Measurements from ENCODE around the gene PTPN12. TPM values are rescaled to one million over a fixed set of nuclear protein-coding genes. Genes with fewer than 3 reads are reported as not detected.
"Not testable (repeated sequence)": the region's sequence is repeated elsewhere in the genome, so short reads cannot be mapped to it uniquely, and the experiment has no call there.

PTPN12 gene
- total RNA-seq, 1 donor from 2014 or later, result 166 TPM

DNA sequence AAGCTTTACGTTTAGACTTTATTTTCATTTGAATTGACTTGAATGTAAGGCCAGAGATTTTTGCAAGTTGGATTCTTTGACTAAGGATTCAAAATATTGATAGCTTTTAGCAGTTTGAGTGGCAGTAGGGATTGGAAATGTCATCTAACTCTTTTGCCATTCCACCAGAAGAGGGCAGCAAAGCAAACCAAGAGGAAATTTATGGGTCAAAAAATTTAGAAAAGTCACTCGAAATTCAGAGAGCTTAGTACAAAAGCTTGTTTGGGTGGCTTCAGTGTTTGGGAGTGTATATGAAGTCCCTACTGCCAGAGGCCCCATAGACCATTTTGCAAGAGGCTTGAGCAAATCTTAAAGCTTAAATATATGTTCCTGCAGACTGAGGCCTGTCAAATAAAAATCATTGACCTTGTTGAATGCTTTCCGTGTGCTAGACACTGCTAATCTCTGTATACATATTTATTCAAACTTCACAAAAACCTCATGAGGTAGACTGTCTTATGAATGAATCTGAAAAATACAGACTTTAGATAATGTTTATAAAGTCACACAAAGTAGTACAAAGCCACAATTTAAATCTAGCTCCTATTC lies 114.6 kb downstream of the PTPN12 start:
- DNase-seq (ENCODE audit: low spot score), result no peak
- peak; percentile 48 for ATAC-seq
- intact Hi-C loops (cut with DNase I), result loop anchor here (10.0 kb wide), 1 partner anchor 103 kb away; no protein-coding TSS in a partner anchor

DNA sequence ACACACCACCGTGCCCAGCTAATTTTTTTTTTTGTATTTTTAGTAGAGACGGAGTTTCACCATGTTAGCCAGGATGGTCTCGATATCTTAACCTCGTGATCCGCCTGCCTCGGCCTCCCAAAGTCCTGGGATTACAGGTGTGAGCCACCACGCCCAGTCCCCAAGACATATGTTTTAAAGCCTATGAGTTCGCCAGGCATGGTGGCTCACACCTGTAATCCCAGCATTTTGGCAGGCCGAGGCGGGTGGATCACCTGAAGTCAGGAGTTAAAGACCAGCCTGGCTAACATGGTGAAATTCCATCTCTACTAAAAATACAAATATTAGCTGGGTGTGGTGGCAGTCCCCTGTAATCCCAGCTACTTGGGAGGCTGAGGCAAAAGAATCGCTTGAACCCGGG lies 115.7 kb downstream of the PTPN12 start:
- not testable (repeated sequence) for DNase-seq (ENCODE audit: low spot score); ATAC-seq
- intact Hi-C loops (cut with DNase I), result loop anchor here (10.0 kb wide), 1 partner anchor 102 kb away; no protein-coding TSS in a partner anchor

DNA sequence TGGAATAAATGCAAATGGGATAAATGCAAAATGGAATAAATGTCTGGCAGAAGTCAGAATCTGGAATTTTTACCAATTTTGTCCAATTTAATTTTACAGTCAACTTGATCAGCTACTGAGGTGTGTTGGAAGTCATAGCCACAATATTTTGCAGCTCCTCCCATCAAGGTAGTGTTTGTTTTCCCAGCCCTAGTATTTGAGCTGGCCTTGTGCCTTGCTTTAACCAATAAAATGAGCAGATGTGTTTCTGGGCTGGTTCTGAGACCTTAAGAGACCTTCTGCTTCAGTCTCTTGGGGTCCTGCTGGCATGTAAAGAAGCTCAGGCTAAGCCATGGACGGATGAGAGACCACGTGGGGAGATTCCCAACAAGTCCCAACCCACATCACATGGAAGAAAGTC lies 116.5 kb downstream of the PTPN12 start:
- DNase-seq (ENCODE audit: low spot score) (no peak), ATAC-seq (peak; percentile 24)
- intact Hi-C loops (cut with DNase I), result loop anchor here (10.0 kb wide), 1 partner anchor 101 kb away; no protein-coding TSS in a partner anchor

DNA sequence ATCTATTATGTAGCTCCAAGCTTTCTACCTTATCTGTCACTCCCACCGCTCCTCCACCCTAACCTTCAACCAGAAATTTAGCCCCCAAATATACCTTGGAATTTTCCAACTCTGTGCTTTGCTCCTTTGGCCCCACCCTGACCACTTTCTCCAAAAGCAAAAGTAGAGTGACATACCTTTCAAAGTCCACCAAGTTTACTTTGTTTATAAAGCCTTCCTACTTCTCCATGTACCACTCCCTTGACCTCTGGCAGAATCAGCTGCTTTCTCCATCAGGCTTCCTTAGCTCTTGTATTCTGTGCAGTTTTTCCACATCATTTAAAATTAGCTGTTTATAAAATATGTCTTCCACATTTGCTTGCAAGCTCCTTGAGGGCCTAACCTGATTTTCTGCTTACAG lies 118.3 kb downstream of the PTPN12 start:
- no peak for DNase-seq (ENCODE audit: low spot score)
- intact Hi-C loops (cut with DNase I), result loop anchor here (10.0 kb wide), 1 partner anchor 99 kb away; no protein-coding TSS in a partner anchor
- ATAC-seq, result no peak

DNA sequence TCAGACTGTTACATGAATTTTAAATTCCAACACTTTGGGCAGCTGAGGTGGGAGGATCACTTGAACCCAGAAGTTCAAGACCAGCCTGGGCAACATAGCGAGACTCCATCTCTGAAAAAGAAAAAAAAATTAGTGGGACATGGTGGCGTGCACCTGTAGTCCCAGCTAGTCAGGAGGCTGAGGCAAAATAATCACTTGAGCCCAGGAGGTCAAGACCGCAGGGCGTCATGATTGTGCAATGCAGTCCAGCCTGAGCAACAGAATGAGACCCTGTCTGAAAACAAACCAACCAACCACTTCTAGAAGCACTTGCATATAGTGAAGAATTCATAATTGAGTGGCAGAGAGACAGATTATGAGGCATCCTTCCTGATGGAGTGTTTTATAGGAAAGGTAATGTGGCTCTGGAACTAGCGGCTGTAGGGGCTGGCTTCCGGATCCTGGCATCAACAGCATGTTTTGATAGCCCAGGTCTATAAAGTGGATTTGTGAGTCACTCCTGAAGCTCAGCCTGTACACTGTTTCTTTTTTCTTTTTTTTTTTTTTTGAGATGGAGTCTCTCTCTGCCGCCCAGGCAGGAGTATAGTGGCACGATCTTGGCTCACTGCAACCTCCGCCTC lies 118.9 kb downstream of the PTPN12 start:
- ATAC-seq (no peak), DNase-seq (ENCODE audit: low spot score) (no peak)
- intact Hi-C loops (cut with DNase I), result loop anchor here (10.0 kb wide), 1 partner anchor 99 kb away; no protein-coding TSS in a partner anchor

DNA sequence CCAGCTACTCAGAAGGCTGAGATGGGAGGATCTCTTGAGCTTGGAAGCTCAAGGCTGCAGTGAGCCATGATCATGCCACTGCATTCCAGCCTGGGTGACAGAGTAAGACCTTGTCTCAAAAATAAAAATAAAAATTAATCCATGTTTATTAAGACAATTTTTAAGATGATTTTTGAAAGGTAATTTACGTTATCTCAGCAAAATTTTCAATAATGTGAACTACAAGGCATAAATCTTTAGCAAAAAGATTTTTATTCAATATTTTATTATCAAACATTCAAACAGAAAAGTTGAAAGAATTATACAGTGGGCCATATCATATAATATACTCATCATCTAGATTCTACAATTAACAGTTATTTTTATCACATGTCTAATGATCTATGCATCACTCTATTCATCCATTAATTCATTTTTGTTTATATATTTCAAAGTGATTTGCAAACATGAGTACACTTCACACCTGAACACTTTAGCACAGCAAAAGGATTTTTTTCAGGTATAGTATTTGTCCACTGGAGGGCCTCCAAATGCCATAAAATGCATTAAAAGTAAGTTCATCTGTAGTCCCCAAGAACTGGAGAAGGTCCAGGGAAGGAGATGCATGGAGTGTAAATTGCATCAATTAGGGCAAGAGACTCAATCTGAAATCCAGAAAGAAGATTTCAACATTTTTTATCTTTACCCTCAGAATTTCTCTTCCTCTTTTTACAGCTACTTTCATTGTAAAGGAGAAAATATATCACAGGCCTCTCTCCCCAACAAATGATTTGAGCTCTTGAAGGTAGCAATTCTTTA lies 120.5 kb downstream of the PTPN12 start:
- DNase-seq (ENCODE audit: low spot score) (no peak), ATAC-seq (no peak)
- intact Hi-C loops (cut with DNase I), result loop anchor here (10.0 kb wide), 1 partner anchor 97 kb away; no protein-coding TSS in a partner anchor

DNA sequence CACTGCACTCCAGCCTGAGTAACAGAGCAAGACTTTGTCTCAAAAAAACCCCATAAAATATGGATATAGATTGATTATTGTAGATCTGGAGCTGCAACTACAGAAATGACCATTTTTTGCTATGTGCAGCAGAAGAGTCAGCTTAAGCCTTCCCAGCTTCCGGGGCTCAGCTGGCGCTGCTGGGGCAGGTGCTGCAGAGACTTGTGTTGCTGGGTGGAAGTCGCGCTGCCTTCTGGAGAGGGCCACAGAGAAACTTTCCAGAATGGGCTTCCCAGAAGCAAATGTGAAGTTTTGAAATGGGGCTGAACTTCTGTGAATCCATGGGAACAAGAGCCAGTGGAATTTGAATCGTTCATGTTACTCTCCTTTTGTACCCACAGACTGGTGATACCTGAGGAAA lies 121.8 kb downstream of the PTPN12 start:
- intact Hi-C loops (cut with DNase I), result loop anchor here (10.0 kb wide), 1 partner anchor 96 kb away; no protein-coding TSS in a partner anchor
- DNase-seq (ENCODE audit: low spot score) (no peak), ATAC-seq (no peak)

DNA sequence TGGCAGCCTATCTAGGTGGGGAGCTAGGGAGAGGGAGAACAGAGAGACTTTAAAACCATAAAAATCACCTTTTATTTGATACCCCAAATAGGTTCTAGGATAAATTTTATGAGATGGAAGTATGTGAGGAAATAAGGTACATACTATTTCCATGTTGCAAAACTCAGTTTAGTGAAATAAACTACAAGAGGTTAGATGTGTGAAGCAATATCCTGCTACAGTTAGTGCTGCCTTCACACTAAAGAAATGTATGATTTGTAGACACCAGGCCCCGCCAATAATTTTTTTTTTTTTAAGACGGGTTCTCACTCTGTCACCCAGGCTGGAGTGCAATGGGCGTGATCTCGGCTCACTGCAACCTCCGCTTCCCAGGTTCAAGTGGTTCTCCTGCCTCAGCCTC lies 124.7 kb downstream of the PTPN12 start:
- no peak for DNase-seq (ENCODE audit: low spot score)
- intact Hi-C loops (cut with DNase I), result no loop called here
- no peak for ATAC-seq

DNA sequence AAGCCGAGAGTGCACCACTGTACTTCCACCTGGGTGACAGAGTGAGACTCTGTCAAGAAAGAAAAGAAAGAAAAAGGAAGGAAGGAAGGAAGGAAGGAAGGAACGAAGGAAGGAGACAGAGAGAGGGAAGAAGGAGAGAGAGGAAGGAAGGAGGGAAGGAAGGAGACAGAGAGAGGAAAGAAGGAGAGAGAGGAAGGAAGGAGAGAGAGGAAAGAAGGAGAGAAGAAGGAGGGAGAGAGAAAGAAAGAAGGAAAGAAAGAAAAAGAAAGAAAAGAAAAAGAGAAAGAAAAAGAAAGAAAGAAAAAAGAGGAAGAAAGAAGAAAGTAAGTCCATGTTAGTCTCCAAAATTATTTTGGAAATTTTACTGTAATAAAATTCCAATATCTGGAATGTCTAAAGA lies 125.8 kb downstream of the PTPN12 start:
- intact Hi-C loops (cut with DNase I), result no loop called here
- no peak for ATAC-seq

DNA sequence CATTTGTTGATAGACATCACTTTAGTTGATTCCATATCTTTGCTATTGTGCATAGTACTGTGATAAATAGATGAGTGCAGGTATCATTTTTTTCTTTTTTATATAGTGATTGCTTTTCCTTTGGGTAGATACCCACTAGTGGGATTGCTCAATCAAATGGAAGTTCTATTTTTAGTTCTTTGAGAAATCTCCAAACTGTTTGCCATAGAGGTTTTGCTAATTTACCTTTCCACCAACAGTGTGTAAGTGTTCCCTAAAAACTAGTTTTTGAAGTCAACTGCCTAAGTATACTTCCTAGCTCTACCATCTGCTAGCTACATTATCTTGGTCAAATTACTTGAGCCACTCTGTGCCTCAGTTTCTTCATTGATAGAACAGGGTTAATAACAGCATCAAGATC lies 127.6 kb downstream of the PTPN12 start:
- ATAC-seq, result no peak
- DNase-seq (ENCODE audit: low spot score), result no peak
- intact Hi-C loops (cut with DNase I), result no loop called here

More for the DNA sequence above, 125.8 kb downstream of the PTPN12 start:
- no peak for DNase-seq (ENCODE audit: low spot score)

DNA sequence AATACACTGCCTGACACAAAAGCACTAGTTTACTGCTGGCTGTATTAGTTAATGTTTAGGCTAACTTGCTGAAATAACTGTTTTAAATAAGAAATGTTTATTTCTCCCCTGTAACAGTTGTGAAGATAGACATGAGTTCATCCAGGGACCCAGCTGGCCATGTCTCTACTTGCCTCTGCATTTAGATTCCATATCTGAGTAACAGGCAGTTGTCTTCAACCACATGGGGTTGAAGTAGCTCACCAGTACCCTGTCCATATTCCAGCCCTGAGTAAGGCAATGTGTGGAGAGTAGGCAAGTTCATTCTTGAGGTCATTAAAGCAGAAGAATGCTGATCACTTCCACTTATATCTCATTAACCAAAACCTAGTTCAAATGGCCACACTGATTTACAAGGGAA lies 128.1 kb downstream of the PTPN12 start:
- no peak for DNase-seq (ENCODE audit: low spot score)
- no peak for ATAC-seq
- intact Hi-C loops (cut with DNase I), result no loop called here

DNA sequence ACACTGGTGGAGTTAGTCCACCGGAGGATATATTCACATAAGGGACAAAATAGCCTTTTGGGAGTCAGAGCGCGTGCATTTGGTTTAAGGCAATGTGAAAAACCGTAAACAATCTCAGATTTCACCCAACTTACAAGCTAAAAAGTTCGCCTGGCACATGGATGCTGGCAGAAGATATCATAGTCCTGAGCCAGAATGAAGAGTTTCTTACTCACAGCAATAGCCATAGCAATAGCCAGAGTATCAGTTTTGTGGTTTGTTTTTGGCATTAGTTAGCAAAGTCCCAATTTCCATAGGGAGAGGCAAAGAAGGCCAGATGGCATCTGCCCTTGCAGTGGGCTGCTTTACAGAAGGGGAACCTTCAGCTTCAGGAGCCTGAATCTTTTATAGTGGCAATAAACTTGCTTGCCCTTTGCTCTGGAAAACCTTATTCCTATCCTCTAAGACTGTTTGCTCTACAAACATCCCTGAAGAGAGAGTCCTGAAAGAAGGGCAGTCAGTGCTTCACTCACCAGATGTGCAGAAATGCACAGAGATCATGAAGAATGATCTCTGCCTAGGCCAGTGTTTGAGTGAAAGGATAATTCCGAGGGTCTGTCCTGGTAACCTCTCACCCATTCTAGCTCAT lies 130.5 kb downstream of the PTPN12 start:
- ATAC-seq (peak; percentile 58), DNase-seq (ENCODE audit: low spot score) (no peak)
- intact Hi-C loops (cut with DNase I), result no loop called here

DNA sequence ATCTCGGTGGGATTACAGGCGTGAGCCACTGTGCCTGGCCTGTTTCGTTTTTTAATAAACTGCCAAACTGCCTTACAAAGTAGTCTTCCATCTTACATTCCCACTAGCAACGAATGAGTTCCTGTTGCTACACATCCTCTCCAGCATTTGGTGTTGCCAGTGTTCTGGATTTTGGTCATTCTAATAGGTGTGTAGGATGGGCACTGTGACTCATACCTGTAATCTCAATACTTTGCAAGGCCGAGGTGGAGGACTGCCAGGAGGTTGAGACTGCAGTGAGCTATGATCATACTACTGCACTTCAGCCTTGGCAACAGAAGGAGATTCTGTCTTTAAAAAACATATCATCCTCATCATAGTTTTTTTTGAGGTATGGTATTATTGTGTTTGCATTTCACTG lies 137.8 kb downstream of the PTPN12 start:
- intact Hi-C loops (cut with DNase I), result no loop called here
- ATAC-seq (no peak), DNase-seq (ENCODE audit: low spot score) (no peak)

DNA sequence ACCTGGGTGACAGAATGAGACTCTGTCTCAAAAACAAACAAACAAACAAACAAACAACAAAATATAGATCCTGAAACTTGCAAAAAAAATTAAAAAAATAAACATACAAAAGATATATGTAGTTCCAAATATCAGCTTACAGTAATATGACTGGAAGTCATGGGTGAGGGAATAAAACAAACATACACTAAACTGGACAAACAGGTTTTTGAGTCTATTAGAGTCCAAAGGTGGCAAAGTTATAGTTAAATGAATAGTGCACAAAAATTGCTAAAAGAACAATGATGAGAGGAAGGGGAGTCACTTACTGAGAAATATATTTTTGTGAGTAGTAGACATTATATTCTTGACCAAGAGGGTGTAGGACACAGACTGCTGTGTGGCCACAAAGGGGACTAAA lies 142.5 kb downstream of the PTPN12 start:
- intact Hi-C loops (cut with DNase I), result no loop called here
- no peak for ATAC-seq
- no peak for DNase-seq (ENCODE audit: low spot score)

DNA sequence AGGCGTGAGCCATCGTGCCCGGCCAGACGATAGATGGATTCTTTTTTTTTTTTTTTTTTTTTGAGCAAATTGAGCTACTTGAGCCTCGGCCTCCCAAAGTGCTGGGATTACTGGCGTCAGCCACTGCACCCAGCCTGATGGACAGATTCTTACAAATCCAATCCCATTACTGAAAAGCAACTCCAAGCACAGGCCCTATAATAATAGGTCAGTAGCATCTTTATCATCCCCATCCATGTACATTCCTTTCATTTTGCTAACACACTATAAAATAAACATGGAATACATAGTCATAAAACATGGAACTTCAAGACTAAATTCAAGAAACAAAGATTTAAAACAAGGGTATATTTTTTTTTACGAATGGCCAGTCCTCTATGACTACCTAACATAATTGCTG lies 143.2 kb downstream of the PTPN12 start:
- intact Hi-C loops (cut with DNase I), result no loop called here
- ATAC-seq (no peak), DNase-seq (ENCODE audit: low spot score) (no peak)

DNA sequence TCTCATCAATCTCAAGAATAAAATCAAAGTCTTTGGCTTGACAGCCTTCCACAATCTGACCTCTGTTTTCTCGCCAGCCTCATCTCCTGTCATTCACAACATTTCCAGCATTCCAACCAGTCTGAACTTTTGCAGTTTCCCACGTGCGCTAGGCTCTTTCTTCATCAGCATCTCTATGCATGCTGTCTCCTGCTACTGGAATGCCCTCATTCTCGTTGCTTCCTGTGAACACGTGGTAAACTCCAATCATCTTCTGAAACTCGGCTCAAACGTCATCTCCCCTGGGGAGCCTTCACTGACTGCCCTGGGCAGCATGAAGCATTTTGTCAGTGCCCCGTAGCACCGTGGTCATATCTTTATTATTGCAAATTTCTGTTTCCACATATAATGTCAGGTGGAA lies 146.9 kb downstream of the PTPN12 start:
- ATAC-seq, result peak; percentile 90
- DNase-seq (ENCODE audit: low spot score), result peak; percentile 67
- intact Hi-C loops (cut with DNase I), result no loop called here

DNA sequence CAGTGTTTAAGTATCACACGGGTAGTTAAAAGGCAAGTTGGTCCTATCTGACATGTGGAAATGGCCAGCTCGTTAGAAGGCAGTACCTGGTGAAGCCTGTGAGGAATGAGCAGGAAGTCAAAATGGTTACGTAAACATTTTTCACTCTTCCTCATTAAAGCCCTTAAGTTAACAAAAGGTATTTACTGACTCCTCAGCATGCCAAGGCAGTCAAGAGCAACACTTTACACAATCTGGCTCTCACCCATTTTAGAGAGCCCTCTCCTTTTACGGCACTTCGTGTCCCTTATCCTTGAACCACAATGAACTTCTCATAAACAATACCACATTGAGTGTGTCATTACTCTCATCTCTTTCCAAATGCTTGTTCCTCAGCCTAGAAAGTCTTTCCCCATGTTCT lies 148.1 kb downstream of the PTPN12 start:
- intact Hi-C loops (cut with DNase I), result no loop called here
- ATAC-seq (peak; percentile 78), DNase-seq (ENCODE audit: low spot score) (no peak)

DNA sequence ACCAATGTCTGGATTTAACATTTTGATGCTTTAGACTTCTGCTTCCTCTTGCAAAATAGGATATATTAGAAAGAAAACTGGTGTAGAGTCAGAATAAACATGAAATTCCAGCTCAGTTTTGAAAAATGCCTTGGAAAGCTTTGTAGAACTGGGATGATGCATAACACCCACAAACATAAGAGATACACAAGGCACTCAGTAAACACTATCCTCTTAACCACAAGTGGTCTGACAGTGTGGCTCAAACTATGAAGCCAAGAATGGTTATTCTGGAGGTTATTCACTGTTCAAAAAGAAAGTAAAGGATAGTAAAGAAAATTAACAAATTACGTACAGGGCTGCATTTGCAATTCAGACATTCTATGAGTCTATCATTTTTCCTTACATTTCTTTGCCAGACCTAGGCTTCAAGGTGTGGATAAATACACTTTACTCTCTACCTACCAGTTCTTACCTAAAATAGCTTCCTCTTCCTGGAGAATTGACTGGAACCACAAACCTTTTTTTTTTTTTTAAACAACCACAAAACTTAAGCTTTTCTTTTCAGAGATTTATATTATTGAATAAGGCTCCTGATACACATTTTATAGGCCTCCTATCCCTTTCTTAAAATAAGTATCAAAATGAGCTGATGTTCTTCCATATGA lies 150.1 kb downstream of the PTPN12 start:
- no peak for ATAC-seq
- intact Hi-C loops (cut with DNase I), result no loop called here
- no peak for DNase-seq (ENCODE audit: low spot score)

DNA sequence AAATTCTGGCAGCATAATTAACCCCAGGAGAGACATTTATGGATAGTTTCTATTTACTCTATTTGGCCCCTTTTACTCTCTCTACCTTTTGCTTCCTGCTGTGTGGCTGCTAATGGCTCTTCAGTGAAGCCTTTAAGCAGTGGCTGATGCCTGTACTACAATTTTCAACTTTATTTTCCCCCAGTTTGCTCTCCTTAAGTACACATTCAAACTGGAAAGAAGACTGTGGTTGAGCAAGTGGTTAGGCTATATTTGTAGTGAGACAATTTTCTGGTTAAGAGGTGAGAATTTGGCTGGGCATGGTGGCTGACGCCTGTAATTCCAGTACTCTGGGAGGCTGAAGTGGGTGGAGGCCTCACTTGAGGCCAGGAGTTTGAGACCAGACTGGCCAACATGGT lies 150.7 kb downstream of the PTPN12 start:
- ATAC-seq, result no peak
- DNase-seq (ENCODE audit: low spot score), result no peak
- intact Hi-C loops (cut with DNase I), result no loop called here

Data from sciatic nerve (tissue), 2 donors.